ENCODE results near the gene EVX1. TPM values are rescaled to one million over a fixed set of nuclear protein-coding genes. Genes with fewer than 3 reads are reported as not detected.

The EVX1 gene
- total RNA-seq, 2 donors from 2014 or later: not detected

GRCh38 chr7:27262121-27262520 is 19.5 kb downstream of the EVX1 start:
- H3K27ac Mint-ChIP-seq: no peak overlapping the region
- H3K4me3 Mint-ChIP-seq: no peak overlapping the region
- no peak for ATAC-seq
- DNase-seq (ENCODE audit: low spot score): no peak
- no peaks in the 10 kb centered on the region for H3K9me3 Mint-ChIP-seq
- H3K36me3 Mint-ChIP-seq: no peaks in the 10 kb centered on the region
- no peaks in the 10 kb centered on the region for H3K4me1 Mint-ChIP-seq (ENCODE audit: low read depth in 2 of 2)
- H3K27me3 Mint-ChIP-seq: peaks cover 22 to 56% of the 10 kb centered on the region in 2 donors

DNA sequence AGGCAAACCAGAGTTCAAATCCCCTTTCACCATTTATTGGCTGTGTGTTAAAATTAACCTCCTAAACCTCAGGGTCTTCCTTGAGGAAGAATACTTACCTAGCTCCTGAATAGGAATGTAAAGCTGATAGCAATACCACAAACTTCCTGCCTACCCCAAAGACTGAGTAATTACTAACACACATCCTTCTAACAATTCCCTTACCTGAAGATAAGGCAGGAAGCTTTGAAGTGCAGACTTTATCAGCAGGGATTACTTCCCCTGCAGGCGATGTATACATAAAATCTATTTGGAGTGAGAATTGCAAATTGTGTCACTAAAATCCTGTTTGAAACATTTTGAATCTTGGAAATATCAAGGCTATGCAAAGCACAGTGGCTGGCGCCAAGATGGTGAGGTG is 21.2 kb downstream of the EVX1 start:
- H3K27me3 Mint-ChIP-seq: peaks cover 24 to 46% of the 10 kb centered on the region in 2 donors

DNA sequence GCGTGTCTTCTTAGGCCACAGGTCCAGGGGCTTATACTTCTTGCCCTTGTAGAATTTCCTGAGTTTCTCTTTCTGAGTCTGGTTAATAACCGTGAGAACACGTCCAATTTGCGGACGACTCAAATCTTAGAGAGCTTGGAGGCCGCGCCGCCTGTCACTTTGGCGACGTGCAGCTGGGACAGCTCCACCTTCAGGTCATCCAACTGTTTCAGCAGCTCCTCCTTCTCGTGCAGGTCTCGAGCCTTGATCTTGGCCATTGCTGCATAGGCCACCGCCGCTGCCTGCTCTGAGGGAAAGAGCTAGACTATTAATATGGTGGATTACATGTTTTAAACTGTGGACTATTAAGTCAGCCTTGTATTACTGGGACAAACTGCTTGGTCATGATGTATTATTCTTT is 26.9 kb downstream of the EVX1 start:
- no peak overlapping the region for H3K27ac Mint-ChIP-seq
- H3K9me3 Mint-ChIP-seq: peaks cover 6% of the 10 kb centered on the region
- H3K4me1 Mint-ChIP-seq (ENCODE audit: low read depth in 2 of 2): no peaks in the 10 kb centered on the region
- no peak overlapping the region for H3K4me3 Mint-ChIP-seq
- ATAC-seq: no peak
- H3K36me3 Mint-ChIP-seq: peaks cover 13% of the 10 kb centered on the region
- H3K27me3 Mint-ChIP-seq: peaks cover 18 to 35% of the 10 kb centered on the region in 2 donors
- no peak for DNase-seq (ENCODE audit: low spot score)

More for the DNA sequence above, 21.2 kb downstream of the EVX1 start:
- no peaks in the 10 kb centered on the region for H3K9me3 Mint-ChIP-seq
- H3K4me3 Mint-ChIP-seq: no peak overlapping the region
- no peak overlapping the region for H3K27ac Mint-ChIP-seq
- H3K4me1 Mint-ChIP-seq (ENCODE audit: low read depth in 2 of 2): no peaks in the 10 kb centered on the region
- no peaks in the 10 kb centered on the region for H3K36me3 Mint-ChIP-seq
- DNase-seq (ENCODE audit: low spot score): no peak
- no peak for ATAC-seq

DNA sequence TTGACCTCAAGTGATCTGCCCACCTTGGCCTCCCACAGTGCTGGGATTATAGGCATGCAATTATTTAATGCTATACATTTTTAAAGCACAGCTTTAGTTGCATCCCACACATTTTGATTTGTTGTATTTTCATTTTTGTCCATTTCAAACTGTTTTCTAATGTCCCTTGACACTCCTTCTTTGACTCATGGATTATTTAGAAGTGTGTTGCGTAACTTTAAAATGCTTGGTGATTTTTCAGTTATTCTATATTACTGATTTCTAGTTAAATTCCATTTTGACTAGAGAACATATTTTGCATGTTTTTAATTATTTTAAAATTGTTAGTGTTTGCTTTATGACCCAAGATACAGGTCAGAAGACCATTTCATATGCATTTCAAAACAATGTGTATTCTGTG is 28.8 kb downstream of the EVX1 start:
- H3K4me3 Mint-ChIP-seq: no peak overlapping the region
- H3K27ac Mint-ChIP-seq: no peak overlapping the region
- H3K9me3 Mint-ChIP-seq: peaks cover 10% of the 10 kb centered on the region
- peaks cover 16 to 34% of the 10 kb centered on the region in 2 donors for H3K27me3 Mint-ChIP-seq
- peaks cover 13% of the 10 kb centered on the region for H3K36me3 Mint-ChIP-seq
- DNase-seq (ENCODE audit: low spot score) (no peak), ATAC-seq (no peak)
- H3K4me1 Mint-ChIP-seq (ENCODE audit: low read depth in 2 of 2): no peaks in the 10 kb centered on the region

DNA sequence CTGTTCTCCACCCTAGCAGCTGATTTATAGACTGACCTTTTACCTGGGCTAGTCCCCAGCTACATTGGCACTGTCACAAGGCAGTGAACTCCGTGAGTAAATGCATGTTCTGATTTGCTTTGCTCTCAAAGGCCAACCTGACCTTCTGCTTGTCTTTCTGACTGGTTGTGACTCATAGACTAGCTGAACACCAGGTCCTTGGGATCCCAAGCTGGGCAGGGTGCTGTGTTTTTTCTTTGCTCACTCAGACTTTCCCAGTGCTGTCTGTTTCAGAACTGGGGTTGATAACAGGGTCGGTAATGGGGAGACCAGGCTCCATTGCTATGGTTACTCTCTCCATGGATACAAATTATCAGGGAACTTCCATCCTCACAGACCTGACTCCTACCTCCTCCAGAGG is 35.0 kb downstream of the EVX1 start:
- peak in 1 of 2 donors; percentile 6 for ATAC-seq
- no peak for DNase-seq (ENCODE audit: low spot score)
- Mint-ChIP-seq H3K27me3 (peaks cover 21 to 30% of the 10 kb centered on the region in 2 donors), H3K9me3 (peaks cover 10% of the 10 kb centered on the region), H3K36me3 (peaks cover 5% of the 10 kb centered on the region), H3K4me3 (no peak overlapping the region), H3K27ac (no peak overlapping the region), H3K4me1 (ENCODE audit: low read depth in 2 of 2) (no peaks in the 10 kb centered on the region)

DNA sequence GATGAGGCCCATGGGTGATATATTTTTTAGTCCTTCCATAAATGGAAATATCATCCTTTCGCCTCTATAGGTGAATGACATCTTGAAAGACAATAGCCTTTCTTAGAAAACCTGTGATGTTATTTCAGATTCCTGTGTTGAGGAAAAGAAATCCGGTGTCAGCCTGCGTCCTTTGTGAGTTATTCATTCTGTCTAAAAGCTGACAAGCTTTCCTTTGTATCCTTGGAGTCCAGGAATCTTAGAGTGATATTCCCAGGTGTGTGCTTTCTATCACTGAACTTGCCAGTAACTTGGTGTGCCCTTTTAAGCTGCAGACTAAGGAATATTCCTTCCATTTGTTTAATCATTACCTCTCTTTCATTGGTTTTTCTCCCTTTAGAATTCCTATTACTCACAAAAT is 41.0 kb downstream of the EVX1 start:
- H3K4me3 Mint-ChIP-seq: no peak overlapping the region
- no peaks in the 10 kb centered on the region for H3K36me3 Mint-ChIP-seq
- DNase-seq (ENCODE audit: low spot score): no peak
- H3K27me3 Mint-ChIP-seq: peaks cover 32 to 47% of the 10 kb centered on the region in 2 donors
- no peaks in the 10 kb centered on the region for H3K9me3 Mint-ChIP-seq
- no peak overlapping the region for H3K27ac Mint-ChIP-seq
- H3K4me1 Mint-ChIP-seq (ENCODE audit: low read depth in 2 of 2): no peaks in the 10 kb centered on the region
- no peak for ATAC-seq

DNA sequence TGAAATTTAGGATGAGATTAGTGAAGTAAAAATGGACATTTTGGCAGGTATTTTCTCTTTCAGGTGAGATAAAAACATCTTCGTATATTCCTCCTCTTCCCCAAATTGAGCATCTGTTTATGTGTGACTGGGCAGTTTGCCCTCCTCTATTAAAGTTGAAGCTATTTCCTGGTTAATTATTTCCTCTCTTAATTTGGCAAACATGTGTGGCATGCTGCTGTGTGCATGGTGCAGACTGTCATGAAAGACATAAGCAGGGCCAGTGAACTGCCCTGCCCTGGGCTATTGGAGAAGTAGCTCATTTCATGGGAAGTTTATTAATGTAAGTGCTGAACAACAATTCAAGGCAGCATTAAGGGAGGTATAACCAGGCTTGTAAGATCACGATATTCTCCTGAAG is 52.6 kb downstream of the EVX1 start:
- peaks cover 0 to 6% of the 10 kb centered on the region in 2 donors for H3K4me1 Mint-ChIP-seq (ENCODE audit: low read depth in 2 of 2)
- no peak overlapping the region for H3K4me3 Mint-ChIP-seq
- ATAC-seq (no peak), DNase-seq (ENCODE audit: low spot score) (no peak)
- peaks cover 3% of the 10 kb centered on the region for H3K9me3 Mint-ChIP-seq
- H3K36me3 Mint-ChIP-seq: no peaks in the 10 kb centered on the region
- H3K27ac Mint-ChIP-seq: no peak overlapping the region
- peaks cover 35 to 50% of the 10 kb centered on the region in 2 donors for H3K27me3 Mint-ChIP-seq

DNA sequence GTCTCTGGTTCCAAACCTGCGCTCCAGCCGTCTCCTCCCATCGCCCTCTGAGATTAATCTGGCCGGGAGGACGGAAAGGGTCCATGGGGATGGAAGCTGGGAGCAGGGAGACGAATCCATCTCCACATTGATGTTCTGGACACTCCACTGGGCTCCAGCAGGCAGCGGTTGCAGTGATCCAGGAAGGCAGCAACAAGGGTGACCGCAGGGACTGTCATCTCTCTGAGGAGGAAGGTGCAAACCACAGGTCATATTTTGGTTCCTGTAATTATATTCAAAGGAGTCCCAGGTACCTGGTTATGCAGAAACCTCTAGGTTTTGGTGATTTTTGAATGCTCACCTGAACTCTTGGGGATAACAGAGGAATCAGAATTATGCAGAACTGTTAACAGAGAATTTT is 54.8 kb downstream of the EVX1 start:
- peaks cover 39 to 50% of the 10 kb centered on the region in 2 donors for H3K27me3 Mint-ChIP-seq
- H3K27ac Mint-ChIP-seq: no peak overlapping the region
- DNase-seq (ENCODE audit: low spot score) (no peak), ATAC-seq (no peak)
- H3K4me3 Mint-ChIP-seq: no peak overlapping the region
- H3K36me3 Mint-ChIP-seq: no peaks in the 10 kb centered on the region
- peaks cover 3% of the 10 kb centered on the region for H3K9me3 Mint-ChIP-seq
- peaks cover 0 to 6% of the 10 kb centered on the region in 2 donors for H3K4me1 Mint-ChIP-seq (ENCODE audit: low read depth in 2 of 2)

Other genes with a start within 250 kb of the EVX1 start
- gene HOXA1, start 146.8 kb upstream of the EVX1 start, total RNA-seq: under 1 TPM; 0.36 to 0.78 TPM
- not detected for gene HOXA2, start 140.1 kb upstream of the EVX1 start, total RNA-seq
- under 1 TPM in 1 of 2 donors, not detected in 1; 0.55 TPM for gene HOXA4, start 112.0 kb upstream of the EVX1 start, total RNA-seq
- gene HOXA5, start 99.1 kb upstream of the EVX1 start, total RNA-seq: under 1 TPM; 0.33 to 0.64 TPM
- gene HOXA6, start 95.0 kb upstream of the EVX1 start, total RNA-seq: under 1 TPM in 1 of 2 donors, not detected in 1; 0.81 TPM
- not detected for gene HOXA3, start 90.2 kb upstream of the EVX1 start, total RNA-seq
- gene HOXA7, start 86.1 kb upstream of the EVX1 start, total RNA-seq: under 1 TPM in 1 of 2 donors, not detected in 1; 0.20 TPM
- gene HOXA9, start 77.3 kb upstream of the EVX1 start, total RNA-seq: 1 to 10 TPM in 1 of 2 donors, not detected in 1; 2.4 TPM
- gene HOXA10, start 68.5 kb upstream of the EVX1 start, total RNA-seq: 1 to 10 TPM in 1 of 2 donors, under 1 TPM in 1; 0.88 to 1.3 TPM
- under 1 TPM; 0.20 to 0.76 TPM for gene HOXA11, start 57.6 kb upstream of the EVX1 start, total RNA-seq
- not detected for gene HOXA13, start 42.7 kb upstream of the EVX1 start, total RNA-seq